H1 (cell line): ENCODE measurements around the gene RASL10A. TPM values are rescaled to one million over a fixed set of nuclear protein-coding genes. Genes with fewer than 3 reads are reported as not detected.

ENCODE experiments used
- CTCF ChIA-PET: fragments of 300-600 bp; sonication (Branson Sonifier 250); formaldehyde crosslinking; loops from one replicate; lab custom pipeline; 2021; ENCODE audit not compliant: partially characterized antibody; lab: Charles Lee
- POLR2A ChIA-PET: fragments of 300-600 bp; sonication (Branson Sonifier 250); formaldehyde crosslinking; loops from one replicate; lab custom pipeline; 2021; ENCODE audit warnings: inconsistent platforms; ENCODE audit not compliant: partially characterized antibody; lab: Charles Lee
- DNase-seq, 2 experiments: peaks; one replicate each; pipeline versions ENCODE4 v3.0.0 to v3.0.0-alpha.2; 2010 to 2022; ENCODE audit warnings: low spot score in 2 of 2, low read depth in 1 of 2, mixed read lengths in 1 of 2
- FAIRE-seq: peaks from 2 replicates; lab custom pipeline; 2011; peaks lifted over from hg19 to GRCh38; lab: Jason Lieb, UNC
- H2AFZ ChIP-seq: 2 replicates; pipeline ENCODE4 v1.8.1; 2012; ENCODE audit warnings: low read length, inconsistent platforms
- H2AK5ac ChIP-seq: 2 replicates; pipeline ENCODE4 v1.6.1; 2013; ENCODE audit warnings: low read depth, low read length
- H2BK120ac ChIP-seq: replicated peaks from 2 replicates; pipeline ENCODE3; 2013; ENCODE audit warnings: low read depth, low read length, inconsistent platforms
- H2BK12ac ChIP-seq: 2 replicates; pipeline ENCODE4 v1.6.1; 2013; ENCODE audit warnings: low read depth, low read length
- H2BK15ac ChIP-seq: 2 replicates; pipeline ENCODE4 v1.6.1; 2013; ENCODE audit warnings: low read length
- H2BK20ac ChIP-seq: 2 replicates; pipeline ENCODE4 v1.6.1; 2013; ENCODE audit warnings: low read length
- H2BK5ac ChIP-seq: 2 replicates; pipeline ENCODE4 v1.6.1; 2013; ENCODE audit warnings: low read depth, low read length
- H3K14ac ChIP-seq: 2 replicates; pipeline ENCODE4 v1.6.1; 2013; ENCODE audit warnings: inconsistent platforms; ENCODE audit not compliant: insufficient read length
- H3K18ac ChIP-seq: 2 replicates; pipeline ENCODE4 v1.6.1; 2013; ENCODE audit warnings: low read length; ENCODE audit errors: extremely low read depth
- H3K23ac ChIP-seq: 2 replicates; pipeline ENCODE4 v1.6.1; 2013; ENCODE audit warnings: inconsistent platforms; ENCODE audit not compliant: insufficient read length
- H3K23me2 ChIP-seq: 2 replicates; pipeline ENCODE4 v1.6.1; 2013; ENCODE audit warnings: low read depth, low read length
- H3K27ac ChIP-seq: 2 replicates; pipeline ENCODE4 v1.6.1; 2011; ENCODE audit warnings: low read depth, low read length, inconsistent platforms
- H3K27me3 ChIP-seq, 4 experiments: replicated peaks in 1 of 4; 1 replicate in 1 of 4; 2 replicates in 3 of 4; pipeline versions ENCODE4 v1.6.1 to v1.8.1; 2011 to 2013; ENCODE audit warnings: low read length in 3 of 4, mild to moderate bottlenecking in 3 of 4, inconsistent platforms in 2 of 4, mixed read lengths in 2 of 4, moderate library complexity in 1 of 4; ENCODE audit not compliant: control insufficient read depth in 3 of 4, insufficient read depth in 3 of 4; ENCODE audit errors: extremely low read depth in 1 of 4
- H3K36me3 ChIP-seq, 4 experiments: 2 replicates each; pipeline versions ENCODE4 v1.6.1 to v1.8.1; 2011 to 2013; ENCODE audit warnings: mild to moderate bottlenecking in 4 of 4, low read length in 3 of 4, moderate library complexity in 2 of 4, control low read depth in 1 of 4, inconsistent platforms in 1 of 4; ENCODE audit not compliant: insufficient read depth in 4 of 4, control insufficient read depth in 2 of 4
- H3K4ac ChIP-seq: replicated peaks from 2 replicates; pipeline ENCODE3; 2013; ENCODE audit warnings: low read length, low read depth, mixed read lengths, inconsistent platforms; ENCODE audit not compliant: insufficient read length
- H3K4me1 ChIP-seq, 4 experiments: replicated peaks in 1 of 4; 1 replicate in 1 of 4; 2 replicates in 3 of 4; pipeline versions ENCODE4 v1.6.1 to v1.8.1; 2011 to 2013; ENCODE audit warnings: low read length in 3 of 4, inconsistent platforms in 2 of 4, mixed read lengths in 1 of 4; ENCODE audit not compliant: insufficient read depth in 4 of 4, control insufficient read depth in 3 of 4
- H3K4me2 ChIP-seq, 2 experiments: 2 replicates each; pipeline versions ENCODE4 v1.6.1 to v1.8.1; 2011 to 2013; ENCODE audit warnings: low read depth in 2 of 2, low read length in 2 of 2, control low read depth in 1 of 2, inconsistent platforms in 1 of 2, mild to moderate bottlenecking in 1 of 2; ENCODE audit not compliant: insufficient read depth in 1 of 2
- H3K4me3 ChIP-seq, 4 experiments: fragments of 200-600, 300-600 bp in 1 of 4; sonication (generic), shearing (Covaris generic), sonication (Bioruptor Twin) in 1 of 4; 2 replicates each; pipeline versions ENCODE4 v1.5.1 to v1.8.1; 2011 to 2016; ENCODE audit warnings: low read length in 4 of 4, low read depth in 3 of 4, control low read depth in 2 of 4, inconsistent platforms in 2 of 4, mild to moderate bottlenecking in 2 of 4, mixed read lengths in 1 of 4, moderate library complexity in 1 of 4; ENCODE audit not compliant: insufficient read depth in 2 of 4; ENCODE audit errors: extremely low read depth in 1 of 4
- H3K56ac ChIP-seq: replicated peaks from 2 replicates; pipeline ENCODE3; 2013; ENCODE audit warnings: low read depth, mild to moderate bottlenecking, mixed read lengths, low read length, inconsistent platforms; ENCODE audit not compliant: insufficient read length
- H3K79me1 ChIP-seq: 2 replicates; pipeline ENCODE4 v1.6.1; 2013; ENCODE audit warnings: low read depth, low read length, control low read depth
- H3K79me2 ChIP-seq, 2 experiments: 2 replicates each; pipeline versions ENCODE4 v1.6.1 to v1.8.1; 2012 to 2013; ENCODE audit warnings: low read length in 2 of 2, mild to moderate bottlenecking in 2 of 2, inconsistent platforms in 1 of 2; ENCODE audit not compliant: insufficient read depth in 2 of 2, control insufficient read depth in 1 of 2
- H3K9ac ChIP-seq, 4 experiments: replicated peaks in 1 of 4; 1 replicate in 1 of 4; 2 replicates in 3 of 4; pipeline versions ENCODE4 v1.6.1 to v1.8.1; 2011 to 2013; ENCODE audit warnings: low read depth in 3 of 4, low read length in 3 of 4, control low read depth in 2 of 4, mild to moderate bottlenecking in 2 of 4, moderate library complexity in 2 of 4, inconsistent platforms in 1 of 4; ENCODE audit errors: extremely low read depth in 1 of 4
- H3K9me3 ChIP-seq, 2 experiments: 2 replicates each; pipeline versions ENCODE4 v1.6.1 to v1.8.1; 2012 to 2013; ENCODE audit warnings: mild to moderate bottlenecking in 2 of 2, moderate library complexity in 2 of 2, control low read depth in 1 of 2, inconsistent platforms in 1 of 2, low read depth in 1 of 2, low read length in 1 of 2, mixed read lengths in 1 of 2; ENCODE audit not compliant: insufficient read depth in 2 of 2
- H4K20me1 ChIP-seq, 2 experiments: replicated peaks in 1 of 2; 2 replicates each; pipeline versions ENCODE3 to v1.8.1; 2011 to 2013; ENCODE audit warnings: inconsistent platforms in 2 of 2, low read length in 2 of 2, mild to moderate bottlenecking in 1 of 2; ENCODE audit not compliant: insufficient read depth in 2 of 2, control insufficient read depth in 1 of 2
- H4K5ac ChIP-seq: 2 replicates; pipeline ENCODE4 v1.6.1; 2013; ENCODE audit warnings: low read length, low read depth, mixed read lengths, inconsistent platforms; ENCODE audit not compliant: insufficient read length
- H4K8ac ChIP-seq: 2 replicates; pipeline ENCODE4 v1.8.0; 2013; ENCODE audit warnings: mild to moderate bottlenecking, moderate library complexity, low read length, inconsistent platforms; ENCODE audit not compliant: insufficient read depth; ENCODE audit errors: extremely low read depth
- H4K91ac ChIP-seq: replicated peaks from 2 replicates; pipeline ENCODE3; 2013; ENCODE audit warnings: low read length, mixed read lengths, inconsistent platforms; ENCODE audit not compliant: insufficient read length
- CBX8 ChIP-seq: fragments of 300-800, 300-1000 bp; sonication (generic); IDR thresholded peaks from 2 replicates; pipeline ENCODE4 v1.7.1; 2016; ENCODE audit warnings: low read depth, low read length, borderline replicate concordance
- CTCF ChIP-seq, 3 experiments: IDR thresholded peaks; 1 replicate in 2 of 3; 2 replicates in 1 of 3; pipeline versions ENCODE4 v1.5.1 to v1.6.1; 2011; ENCODE audit warnings: low read length in 3 of 3, mild to moderate bottlenecking in 3 of 3, inconsistent platforms in 2 of 3, low read depth in 1 of 3, moderate library complexity in 1 of 3; ENCODE audit not compliant: insufficient read depth in 1 of 3; ENCODE audit errors: control extremely low read depth in 1 of 3
- FOSL1 ChIP-seq: IDR thresholded peaks from 2 replicates; pipeline ENCODE4 v1.6.1; 2011; ENCODE audit warnings: mild to moderate bottlenecking, low read depth, low read length, moderate library complexity; ENCODE audit not compliant: insufficient read depth
- GTF2F1 ChIP-seq: IDR thresholded peaks from 2 replicates; pipeline ENCODE4 v1.6.1; 2012; ENCODE audit warnings: low read depth, low read length, improper control_type of control experiment, borderline replicate concordance
- HDAC2 ChIP-seq, 2 experiments: fragments of 300-600 bp in 1 of 2; sonication (generic) in 1 of 2; IDR thresholded peaks; 2 replicates each; pipeline ENCODE4 v1.6.1; 2011 to 2012; ENCODE audit warnings: low read depth in 2 of 2, low read length in 2 of 2, mild to moderate bottlenecking in 2 of 2, moderate library complexity in 2 of 2, borderline replicate concordance in 1 of 2, inconsistent platforms in 1 of 2
- MAX ChIP-seq: IDR thresholded peaks from 2 replicates; pipeline ENCODE4 v1.6.1; 2012; ENCODE audit warnings: inconsistent platforms
- SRF ChIP-seq: IDR thresholded peaks from 2 replicates; pipeline ENCODE4 v1.6.1; 2011; ENCODE audit warnings: mild to moderate bottlenecking, low read depth, low read length, moderate library complexity
- TAF1 ChIP-seq: IDR thresholded peaks from 2 replicates; pipeline ENCODE4 v1.6.1; 2011; ENCODE audit warnings: mild to moderate bottlenecking, low read depth, low read length
- WGBS, 2 experiments: shearing (Covaris generic) in 1 of 2; methylation state at CpG; one replicate each; pipeline versions ENCODE4 v1.1.6 to v1.1.7; 2013 to 2015; ENCODE audit warnings: low lambda C conversion rate in 2 of 2, mixed read lengths in 2 of 2, inconsistent platforms in 1 of 2, low coverage in 1 of 2, missing lambda C conversion rate in 1 of 2; ENCODE audit not compliant: insufficient replicate concordance in 2 of 2, insufficient coverage in 1 of 2, insufficient read length in 1 of 2; ENCODE audit errors: extremely low coverage in 1 of 2, missing lambda C conversion rate in 1 of 2; 5-methylcytosine and 5-hydroxymethylcytosine counted together
- polyA plus RNA-seq, 7 experiments: library from polyadenylated mRNA; depleted of rRNA in 3 of 7; stranded (reverse) in 5 of 7; unstranded in 2 of 7; fragments of >200 nt in 5 of 7; fragments of 200-250 nt in 2 of 7; gene quantifications; 1 replicate in 5 of 7; 2 replicates in 1 of 7; 4 replicates in 1 of 7; pipeline versions ENCODE4 v1.2.1 to v1.2.3, GENCODE V29; 2011 to 2013; ENCODE audit warnings: missing spikeins in 2 of 7, mixed read lengths in 2 of 7
- total RNA-seq: library from RNA; stranded (reverse); fragmentation: NEBNext Ultra II Directional; extraction: Animal tissue kit (Norgen Biotek cat#: 25700); gene quantifications from 2 replicates; pipeline ENCODE4 v1.2.1, GENCODE V29; 2021

Gene RASL10A
- total and polyA plus RNA-seq, 2 of the 8 experiments (the other 6 are each of a cell fraction or from before 2014, with no cell fraction given): 1.1 to 1.5 TPM

GRCh38 chr22:29325356-29325755, 9.9 kb upstream of the RASL10A start:
- H2BK12ac ChIP-seq: no peak overlapping the region
- H4K20me1 ChIP-seq: peaks cover 0 to 5% of the 10 kb centered on the region in 2 experiments
- DNase-seq (no peak), FAIRE-seq (no peak)
- H3K56ac ChIP-seq: no peak overlapping the region
- no peaks in the 10 kb centered on the region for H3K4me1 ChIP-seq
- H3K27ac ChIP-seq: no peak overlapping the region
- no peaks in the 10 kb centered on the region for H3K27me3 ChIP-seq
- H3K9me3 ChIP-seq: no peaks in the 10 kb centered on the region
- no peak overlapping the region for H3K4me3 ChIP-seq
- 93% methylated on average over 8 of the region's 8 CpGs; no CpG with 5 or more reads in 1 of the 2 experiments for WGBS, 2 experiments
- no peak overlapping the region for H4K8ac ChIP-seq
- H3K9ac ChIP-seq: no peak overlapping the region
- H3K18ac ChIP-seq: no peak overlapping the region
- no peak overlapping the region for H2BK120ac ChIP-seq
- H4K5ac ChIP-seq: no peak overlapping the region
- H3K14ac ChIP-seq: no peak overlapping the region
- no peak overlapping the region for H3K4me2 ChIP-seq
- H3K79me2 ChIP-seq: no peaks in the 10 kb centered on the region
- no peaks in the 10 kb centered on the region for H3K23me2 ChIP-seq
- no peak overlapping the region for H2AFZ ChIP-seq
- no peak overlapping the region for H4K91ac ChIP-seq
- no peak overlapping the region for H3K4ac ChIP-seq
- H3K23ac ChIP-seq: no peak overlapping the region
- H3K36me3 ChIP-seq: peaks cover 3 to 11% (median 5%) of the 10 kb centered on the region in 4 experiments; a peak in 6 of 8 replicates
- H2AK5ac ChIP-seq: no peak overlapping the region
- H3K79me1 ChIP-seq: no peaks in the 10 kb centered on the region
- no peak overlapping the region for H2BK20ac ChIP-seq
- H2BK15ac ChIP-seq: no peak overlapping the region
- H2BK5ac ChIP-seq: no peak overlapping the region
- ChIA-PET POLR2A (interaction anchor here (0.8 to 1.2 kb wide), 6 partner anchors 10 to 1031 kb away, joined by 3 to 4 read pairs (median 3); partner anchors contain the start of genes CCDC157, EWSR1, RASL10A and SF3A1), CTCF (interaction anchor here (0.8 to 1.7 kb wide), 3 partner anchors 12 to 30 kb away, joined by 3 to 13 read pairs (median 3); no protein-coding TSS in a partner anchor)
- TF ChIP-seq TAF1 (no peak), HDAC2 (IDR thresholded peaks at IDR 0.05; ENCODE audit: borderline replicate concordance in 1 of 2, low read depth in 2 of 2, low read length in 2 of 2) (no peak), SRF (no peak), MAX (no peak), FOSL1 (no peak), GTF2F1 (no peak), CBX8 (no peak), CTCF (IDR thresholded peaks at IDR 0.05; ENCODE audit: control extremely low read depth in 1 of 3, insufficient read depth in 1 of 3, low read depth in 1 of 3, low read length in 3 of 3) (no peak)
